ENCODE results near the gene EIF5.
A peak's percentile ranks its signal among the peaks of the same experiment; 100 is the strongest.

EIF5 gene

DNA sequence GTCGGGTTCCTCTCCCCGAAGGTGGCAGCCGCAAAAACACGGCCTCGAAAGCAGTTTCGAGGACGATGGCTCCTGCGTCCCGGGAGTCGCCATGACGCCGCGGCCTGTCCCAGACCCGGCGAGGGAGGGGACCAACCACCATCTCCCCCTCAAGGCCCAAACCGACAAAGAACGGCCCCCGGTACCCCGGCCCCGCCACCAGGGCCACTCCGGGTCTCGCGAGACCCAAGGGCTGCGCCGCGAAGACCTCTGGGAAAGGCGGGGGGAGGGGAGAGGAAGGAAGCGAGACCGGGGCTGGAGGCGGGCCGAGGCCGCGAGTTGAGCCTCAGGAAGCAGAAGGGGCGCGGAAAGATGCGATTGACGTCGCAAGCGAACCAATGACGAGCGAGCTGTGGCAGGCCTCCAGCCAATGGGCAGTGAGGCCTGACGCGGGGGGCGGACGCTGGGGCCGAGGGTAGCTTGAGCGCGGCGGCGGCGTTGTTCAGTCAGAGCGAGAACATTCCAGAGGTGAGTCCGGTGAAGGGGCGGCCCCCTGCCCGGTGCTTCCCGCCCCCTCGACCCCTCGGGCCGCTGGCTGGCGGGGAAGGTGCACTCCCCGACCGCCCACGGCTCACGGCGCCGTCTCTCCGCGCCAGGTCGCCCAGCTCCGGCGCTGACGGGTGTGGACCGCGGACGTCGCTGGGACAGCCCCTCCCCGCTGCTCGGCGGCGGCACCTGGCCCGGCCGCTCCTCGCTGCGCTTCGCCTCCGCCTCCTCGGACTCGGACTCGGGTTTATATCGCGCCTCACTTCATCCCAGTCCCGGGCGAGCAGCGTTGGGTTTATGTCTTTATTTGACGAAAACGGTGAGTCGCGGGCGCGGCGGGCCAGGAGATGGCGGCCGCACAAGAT is at the start of gene EIF5:
EIF5 (plus strand) TSS at position 484 of the 890 bp plus-strand sequence. CDS start 1,624 bp downstream, outside the sequence.
- DNase-seq (ENCODE audit: low read depth): peak; percentile 98

DNA sequence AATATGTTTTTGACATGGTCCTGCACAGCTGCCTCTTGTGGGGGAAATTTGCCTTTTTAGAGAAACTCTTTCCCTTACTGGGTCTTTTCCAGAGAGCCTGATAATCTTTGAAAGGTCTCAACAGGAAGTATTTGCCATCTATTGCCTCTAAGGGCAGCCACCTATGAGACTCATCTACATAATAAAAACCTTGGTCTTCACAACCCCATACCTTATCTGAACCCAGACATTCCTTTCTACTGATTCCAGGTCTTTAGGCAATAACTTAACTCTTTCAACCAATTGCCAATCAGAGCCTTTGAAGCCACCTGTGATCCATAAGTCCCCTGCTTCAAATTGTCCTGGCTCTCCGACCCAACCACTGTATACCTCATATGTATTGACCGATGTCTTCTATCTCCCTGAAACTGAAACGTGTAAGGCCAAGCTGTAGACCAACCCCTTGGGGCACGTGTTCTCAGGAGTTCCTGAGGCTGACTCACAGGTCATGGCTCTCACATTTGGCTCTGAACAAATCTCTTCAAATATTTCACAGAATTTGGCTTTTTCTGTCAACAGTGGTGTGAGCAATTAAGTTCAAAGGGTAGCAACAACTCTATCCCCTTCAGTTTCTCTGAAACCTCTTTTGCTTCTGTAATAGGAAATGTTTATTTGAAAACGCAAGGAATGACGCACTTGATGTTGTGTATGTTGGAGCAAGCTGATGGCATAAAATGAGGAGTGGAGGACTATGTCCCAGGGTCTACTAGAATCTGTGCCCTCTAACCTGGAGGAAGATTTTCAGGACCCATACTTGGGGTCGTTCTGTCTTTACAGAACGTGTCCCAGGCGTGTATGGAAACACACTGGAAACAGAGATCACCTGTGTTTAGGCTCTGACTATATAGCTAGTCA is 49.2 kb upstream of the EIF5 start:
- no peak for DNase-seq (ENCODE audit: low read depth)

DNA sequence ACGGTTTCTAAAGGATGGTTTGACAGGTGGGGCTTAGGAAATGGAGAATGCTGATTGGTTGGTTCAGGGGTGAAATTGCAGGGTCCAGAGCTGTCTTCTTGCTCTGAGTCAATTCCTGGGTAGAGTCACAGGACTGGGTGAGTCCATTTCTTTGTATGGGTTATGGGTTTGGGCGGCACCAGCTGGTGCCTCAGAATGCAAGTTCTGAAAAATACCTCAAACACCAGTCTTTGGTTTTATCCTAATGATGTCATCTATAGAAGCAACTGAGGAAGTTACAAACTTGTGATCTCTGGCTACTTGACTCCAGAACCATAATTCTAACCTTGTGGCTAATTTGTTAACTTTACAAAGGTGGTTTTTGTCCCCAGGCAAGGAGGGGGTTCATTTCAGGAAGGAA is 47.6 kb upstream of the EIF5 start:
- DNase-seq (ENCODE audit: low read depth): no peak

DNA sequence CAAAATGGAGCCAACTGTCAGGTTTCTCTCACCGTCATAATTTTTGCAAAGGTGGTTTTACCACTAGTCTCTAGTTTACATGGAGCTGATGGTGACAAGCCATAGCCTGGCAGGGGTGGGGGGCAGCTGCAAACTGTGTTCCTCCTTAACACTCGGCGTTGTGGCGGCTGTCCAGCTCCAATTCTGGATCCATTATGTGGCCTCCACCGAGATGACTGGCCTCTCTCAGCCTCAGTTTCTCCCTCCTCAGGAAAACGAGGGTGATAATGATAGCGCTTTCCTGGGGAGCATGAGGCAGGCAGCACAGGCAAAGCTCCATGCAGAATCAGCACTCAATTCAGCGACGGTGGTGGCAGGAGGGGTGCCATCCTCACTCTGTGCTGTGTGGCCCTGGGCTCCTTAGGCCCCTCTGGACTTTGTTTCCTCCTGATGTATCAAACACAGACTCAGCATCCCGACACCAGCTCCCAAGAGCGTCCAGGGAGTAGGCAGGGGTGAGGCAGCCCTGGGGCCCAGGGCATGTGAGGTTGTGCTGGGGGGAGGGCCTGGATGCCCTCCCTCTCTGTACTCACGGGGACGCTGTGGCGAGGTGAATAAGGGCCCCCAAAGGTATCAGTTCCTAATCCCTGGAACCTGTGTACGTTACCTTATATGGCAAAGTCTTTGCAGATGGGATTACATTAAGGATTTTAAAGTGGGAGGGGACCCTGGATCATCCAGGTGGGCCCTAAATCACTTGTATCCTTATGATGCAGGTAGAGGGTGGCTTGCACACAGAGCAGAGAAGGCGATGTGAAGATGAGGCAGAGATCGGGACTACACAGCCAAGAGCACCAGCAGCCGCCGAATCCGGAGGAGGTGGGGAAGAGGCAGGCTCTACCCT is 46.8 kb upstream of the EIF5 start:
- DNase-seq (ENCODE audit: low read depth): no peak

- DNase-seq (ENCODE audit: low read depth): no peak
Measured at GRCh38 chr14:103288076-103288766, 45.8 kb upstream of the EIF5 start.

GRCh38 chr14:103290056-103290455 is 44.0 kb upstream of the EIF5 start:
- DNase-seq (ENCODE audit: low read depth): no peak

DNA sequence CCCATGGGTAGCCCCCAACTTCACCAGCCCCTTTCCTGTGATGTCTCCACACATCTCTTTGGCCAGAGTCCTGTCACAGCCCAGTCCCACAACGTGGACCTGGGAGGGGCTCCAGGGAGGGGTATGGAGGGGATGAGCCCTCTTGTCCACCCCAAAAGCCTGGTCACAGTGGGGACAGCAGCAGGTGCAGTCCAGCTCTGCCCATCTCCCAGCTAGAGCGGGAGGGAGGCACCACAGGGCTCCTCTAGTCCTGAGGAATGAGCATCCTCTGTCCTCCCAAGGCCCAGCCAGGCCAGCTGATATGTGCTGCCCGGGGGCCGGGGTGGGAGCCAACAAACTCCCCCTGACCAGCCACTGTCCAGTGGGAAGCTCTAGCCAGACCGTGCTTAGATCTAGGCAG is 43.5 kb upstream of the EIF5 start:
- DNase-seq (ENCODE audit: low read depth): no peak

DNA sequence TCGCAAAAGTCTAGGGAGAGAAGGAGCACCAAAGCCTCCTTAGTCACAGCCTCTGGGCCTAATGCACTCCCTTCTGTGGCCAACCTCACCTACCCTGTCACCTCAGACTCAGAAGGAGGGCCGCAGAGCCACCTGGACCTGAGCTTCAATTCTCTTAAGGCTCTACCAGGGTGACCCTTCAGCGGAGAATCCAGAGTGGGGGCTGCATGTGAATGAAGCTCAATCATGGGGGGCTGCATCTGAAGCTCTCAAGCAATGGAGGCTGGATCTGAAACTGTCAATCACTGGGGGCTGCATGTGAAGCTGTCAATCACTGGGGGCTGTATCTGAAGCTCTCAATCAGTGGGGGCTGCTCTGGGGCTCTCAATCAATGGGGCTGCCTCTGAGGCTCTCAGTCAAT is 43.1 kb upstream of the EIF5 start:
- DNase-seq (ENCODE audit: low read depth): no peak

GRCh38 chr14:103292426-103293374 is 41.3 kb upstream of the EIF5 start:
- peak; percentile 66 for DNase-seq (ENCODE audit: low read depth)

- no peak for DNase-seq (ENCODE audit: low read depth)
Measured at GRCh38 chr14:103293465-103293864, 40.6 kb upstream of the EIF5 start.

DNA sequence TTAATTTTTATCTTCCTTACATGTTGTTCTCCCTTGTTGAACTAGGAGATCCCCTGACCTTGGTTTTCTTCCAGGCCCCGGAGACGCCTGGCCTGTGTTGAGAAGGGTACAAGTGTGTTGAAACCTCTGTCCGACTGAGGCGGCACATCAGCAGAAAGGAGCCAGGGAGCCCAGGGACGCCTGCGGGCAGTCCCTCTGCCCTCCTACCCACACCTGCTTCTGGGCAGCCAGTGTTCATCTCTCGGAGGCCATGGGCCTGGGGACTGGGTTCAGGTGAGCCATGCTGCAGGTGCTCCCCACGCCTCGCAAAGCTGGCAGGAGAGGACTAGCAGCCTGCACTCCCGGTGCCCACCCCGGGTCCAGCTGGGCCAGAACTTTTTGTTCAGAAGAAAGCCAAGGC is 39.9 kb upstream of the EIF5 start:
- no peak for DNase-seq (ENCODE audit: low read depth)

GRCh38 chr14:103296007-103296406 is 38.0 kb upstream of the EIF5 start:
- no peak for DNase-seq (ENCODE audit: low read depth)

DNA sequence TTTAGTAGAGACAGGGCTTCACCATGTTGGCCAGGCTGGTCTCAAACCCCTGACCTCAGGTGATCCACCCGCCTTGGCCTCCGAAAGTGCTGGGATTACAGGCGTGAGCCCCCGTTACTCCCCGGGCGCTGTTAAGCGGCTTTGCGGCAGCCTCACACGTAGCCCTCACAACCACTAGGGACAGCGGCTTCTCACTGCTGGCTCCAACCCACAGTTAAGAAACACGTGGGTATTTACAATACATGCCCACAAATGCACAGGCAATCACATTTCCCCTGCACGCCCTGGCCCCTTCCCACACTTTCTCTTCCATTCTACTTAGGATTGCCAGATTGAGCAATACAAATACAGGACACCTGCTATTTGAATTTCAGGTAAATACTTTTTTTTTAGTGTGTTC is 37.0 kb upstream of the EIF5 start:
- no peak for DNase-seq (ENCODE audit: low read depth)

- DNase-seq (ENCODE audit: low read depth): no peak
Measured at GRCh38 chr14:103298620-103299019, 35.4 kb upstream of the EIF5 start.

- DNase-seq (ENCODE audit: low read depth): no peak
Measured at GRCh38 chr14:103301512-103302354, 32.3 kb upstream of the EIF5 start.

GRCh38 chr14:103302966-103303365 is 31.1 kb upstream of the EIF5 start:
- DNase-seq (ENCODE audit: low read depth): no peak

GRCh38 chr14:103304706-103305105 is 29.3 kb upstream of the EIF5 start:
- DNase-seq (ENCODE audit: low read depth): no peak

DNA sequence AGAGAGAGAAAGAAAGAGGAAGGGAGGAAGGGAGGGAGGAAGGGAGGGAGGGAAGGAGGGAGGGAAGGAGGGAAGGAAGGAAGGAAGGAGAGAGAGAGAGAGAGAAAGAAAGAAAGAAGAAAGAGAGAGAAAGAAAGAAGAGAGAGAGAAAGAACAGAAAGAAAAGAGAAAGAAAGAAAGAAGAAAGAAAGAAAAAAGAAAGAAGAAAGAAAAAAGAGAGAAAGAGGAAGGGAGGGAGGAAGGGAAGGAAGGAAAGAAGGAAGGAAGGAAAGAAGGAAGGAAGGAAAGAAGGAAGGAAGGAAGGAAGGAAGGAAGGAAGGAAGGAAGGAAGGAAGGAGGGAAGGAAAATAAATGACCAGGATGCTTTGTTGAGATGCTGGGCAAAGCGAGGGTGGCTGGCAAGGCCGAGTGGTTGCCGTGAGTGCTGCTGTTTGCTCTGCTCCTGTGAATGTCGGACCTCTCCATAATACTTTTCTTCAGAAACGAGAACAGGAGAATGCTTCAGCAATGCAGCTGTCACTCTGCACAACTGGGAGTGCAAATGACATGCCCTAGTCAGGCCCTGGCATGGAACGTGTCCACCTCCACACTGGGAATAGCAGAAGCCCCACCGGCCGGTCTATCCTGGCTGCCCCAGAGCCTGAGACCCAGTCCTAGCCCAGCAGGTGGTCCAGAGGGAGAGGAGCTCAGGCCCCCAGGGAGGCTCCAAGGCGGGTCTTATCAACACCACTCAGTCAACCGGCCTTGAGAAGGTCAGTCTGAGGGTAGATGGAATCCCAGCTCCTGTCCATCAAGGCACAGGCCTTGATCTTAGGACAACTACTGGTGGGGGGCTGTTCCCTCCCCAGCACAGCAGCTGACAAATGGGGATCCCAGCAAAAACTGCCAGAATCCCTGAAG is 25.1 kb upstream of the EIF5 start:
- DNase-seq (ENCODE audit: low read depth): no peak
